Activated CD4-positive, alpha-beta memory T cell treated with anti-CD3 and anti-CD28 coated beads for 36 hours (primary cell): ENCODE measurements around the gene UBA52. TPM values are rescaled to one million over a fixed set of nuclear protein-coding genes. Genes with fewer than 3 reads are reported as not detected.
"Not testable (repeated sequence)": the region's sequence is repeated elsewhere in the genome, so short reads cannot be mapped to it uniquely, and the experiment has no call there.

Experiments
- CTCF ChIA-PET: fragments of 350-600 bp; sonication (Branson Sonifier 250); formaldehyde crosslinking; loops from one replicate; lab custom pipeline; 2021; ENCODE audit warnings: antibody characterized with exemption, inconsistent platforms; lab: Charles Lee
- POLR2A ChIA-PET: fragments of 350-600 bp; sonication (Branson Sonifier 250); formaldehyde crosslinking; loops from one replicate; lab custom pipeline; 2021; ENCODE audit warnings: antibody characterized with exemption; lab: Charles Lee
- DNase-seq: peaks from one replicate; pipeline ENCODE4 v3.0.0-alpha.2; 2020
- H3K27ac Mint-ChIP-seq: one replicate; pipeline ENCODE4 v1.8.0; 2021; ENCODE audit warnings: mixed read lengths
- H3K27me3 Mint-ChIP-seq: one replicate; pipeline ENCODE4 v1.8.0; 2021; ENCODE audit warnings: mixed read lengths
- H3K36me3 Mint-ChIP-seq: one replicate; pipeline ENCODE4 v1.8.0; 2021; ENCODE audit warnings: mixed read lengths
- H3K4me1 Mint-ChIP-seq: one replicate; pipeline ENCODE4 v1.8.0; 2021; ENCODE audit warnings: low read depth, mixed read lengths
- H3K4me3 Mint-ChIP-seq: one replicate; pipeline ENCODE4 v1.8.0; 2021; ENCODE audit warnings: mild to moderate bottlenecking, mixed read lengths
- H3K9me3 Mint-ChIP-seq: one replicate; pipeline ENCODE4 v1.8.0; 2021; ENCODE audit warnings: mixed read lengths
- intact Hi-C: fragments of 100-400 bp; cut with micrococcal nuclease; formaldehyde crosslinking; loops from one replicate; pipeline ENCODE4 v1.15.1; 2023
- total RNA-seq, 2 experiments: library from RNA; stranded (reverse); gene quantifications; one replicate each; pipeline ENCODE4 v1.2.3, GENCODE V29; 2021

The UBA52 gene
- total RNA-seq, 2 experiments from 2014 or later, result 1,569 to 1,601 TPM

DNA sequence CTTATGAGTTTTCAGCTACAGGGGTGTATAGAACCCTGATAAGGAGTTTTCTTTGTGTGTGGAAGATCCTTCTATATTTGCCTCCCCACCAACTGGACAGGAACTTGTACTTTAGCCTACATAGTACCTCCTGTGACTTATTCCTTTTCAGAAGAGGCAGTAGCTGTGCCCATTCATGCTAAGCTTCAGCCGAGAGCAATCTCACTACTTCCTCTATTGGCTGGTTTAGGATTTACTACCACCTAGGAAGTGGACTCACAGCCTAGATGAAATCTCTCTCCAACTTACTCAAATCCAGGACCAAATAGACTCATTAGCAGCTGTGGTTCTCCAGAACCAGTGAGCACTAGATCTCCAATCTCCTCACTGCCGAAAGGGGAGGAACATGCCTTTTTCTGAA lies 14.6 kb downstream of the UBA52 start:
- ChIA-PET CTCF (interaction anchor here (0.8 to 1.5 kb wide), 4 partner anchors 8 to 261 kb away, joined by 3 to 5 read pairs (median 4); no protein-coding TSS in a partner anchor), POLR2A (interaction anchor here (1.0 kb wide), 1 partner anchor 15 kb away, joined by 4 read pairs; the partner anchor contains the start of gene UBA52)
- Mint-ChIP-seq H3K9me3 (no peaks in the 10 kb centered on the region), H3K36me3 (peaks cover 5% of the 10 kb centered on the region), H3K4me1 (peaks cover 29% of the 10 kb centered on the region), H3K27me3 (no peaks in the 10 kb centered on the region), H3K4me3 (no peak overlapping the region), H3K27ac (no peak overlapping the region)
- no peak for DNase-seq
- intact Hi-C loops, result loop anchor here (5.0 kb wide), 2 partner anchors 44 to 246 kb away; partner anchors contain the start of genes FKBP8 and UPF1

DNA sequence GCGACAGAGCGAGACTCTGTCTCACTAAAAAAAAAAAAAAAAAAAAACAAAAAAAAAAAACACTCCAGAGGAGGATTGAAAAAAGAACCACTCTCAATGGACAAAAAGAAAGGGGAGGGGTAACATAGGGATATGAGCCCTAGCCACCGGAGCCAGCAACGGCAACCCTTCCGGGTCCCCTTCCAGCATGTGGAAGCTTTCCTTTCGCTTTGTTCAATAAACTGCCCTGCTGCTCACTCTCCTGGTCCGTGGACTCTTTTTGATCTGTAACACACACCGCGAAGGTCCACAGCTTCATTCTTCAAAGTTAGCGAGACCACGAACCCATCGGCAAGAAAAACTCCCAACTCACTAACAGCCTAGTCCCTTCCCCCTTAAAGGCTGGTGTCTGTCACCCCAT lies 15.9 kb downstream of the UBA52 start:
- H3K4me3 Mint-ChIP-seq, result peak overlapping the region; percentile 82
- peaks cover 5% of the 10 kb centered on the region for H3K36me3 Mint-ChIP-seq
- no peaks in the 10 kb centered on the region for H3K9me3 Mint-ChIP-seq
- no peak overlapping the region for H3K27ac Mint-ChIP-seq
- intact Hi-C loops, result loop anchor here (5.0 kb wide), 2 partner anchors 45 to 245 kb away; partner anchors contain the start of genes FKBP8 and UPF1
- peaks cover 29% of the 10 kb centered on the region for H3K4me1 Mint-ChIP-seq
- no peaks in the 10 kb centered on the region for H3K27me3 Mint-ChIP-seq
- ChIA-PET CTCF (interaction anchor here (0.9 to 3.3 kb wide), 12 partner anchors 9 to 332 kb away, joined by 3 to 46 read pairs (median 5); partner anchors contain the start of genes COPE, DDX49, ELL and UBA52), POLR2A (interaction anchor here (0.6 to 2.8 kb wide), 6 partner anchors 9 to 262 kb away, joined by 4 to 28 read pairs (median 12); partner anchors contain the start of genes ELL, KXD1 and UBA52)
- DNase-seq, result no peak

DNA sequence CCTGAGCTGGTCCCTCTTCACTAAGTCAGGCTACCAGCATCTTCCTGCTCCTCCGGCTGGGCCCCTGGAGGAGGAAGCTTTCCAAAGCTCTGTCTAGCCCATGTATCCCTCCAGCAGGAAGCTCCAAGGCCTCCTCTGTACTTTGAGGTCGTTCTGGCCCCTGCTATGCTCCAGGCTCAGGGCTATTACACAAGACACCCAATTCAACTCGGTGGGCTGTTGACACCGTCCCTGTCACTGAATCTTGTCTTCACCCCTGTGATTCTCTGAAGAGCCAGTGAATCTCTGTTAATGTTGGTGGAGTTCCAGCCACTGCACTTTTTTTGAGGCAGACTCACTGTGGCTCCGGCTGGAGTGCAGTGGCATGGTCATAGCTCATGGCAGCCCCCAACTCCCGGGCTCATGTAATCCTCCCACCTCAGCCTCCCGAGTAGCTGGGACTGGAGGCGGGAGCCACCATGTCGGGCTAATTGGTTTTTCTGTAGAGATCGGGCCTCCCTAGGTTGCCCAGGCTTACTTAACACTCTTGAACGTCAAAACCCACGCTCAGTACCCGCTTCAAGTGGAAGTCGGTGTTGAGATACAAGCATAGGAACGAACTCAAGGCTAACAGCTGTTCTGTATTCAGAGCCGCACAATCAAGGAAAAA lies 16.4 kb downstream of the UBA52 start:
- POLR2A ChIA-PET, result interaction anchor here (0.6 to 2.8 kb wide), 10 partner anchors 10 to 261 kb away, joined by 3 to 28 read pairs (median 5); partner anchors contain the start of genes ELL, FKBP8, KXD1 and UBA52
- H3K9me3 Mint-ChIP-seq, result no peaks in the 10 kb centered on the region
- peak overlapping the region; percentile 82 for H3K4me3 Mint-ChIP-seq
- peaks cover 29% of the 10 kb centered on the region for H3K4me1 Mint-ChIP-seq
- no peaks in the 10 kb centered on the region for H3K27me3 Mint-ChIP-seq
- intact Hi-C loops, result loop anchor here (2.0 to 5.0 kb wide), 4 partner anchors 17 to 259 kb away; partner anchors contain the start of genes FKBP8, UBA52 and UPF1
- no peak for DNase-seq
- peaks cover 5% of the 10 kb centered on the region for H3K36me3 Mint-ChIP-seq
- CTCF ChIA-PET, result interaction anchor here (0.6 to 3.3 kb wide), 19 partner anchors 9 to 331 kb away, joined by 3 to 46 read pairs (median 5); partner anchors contain the start of genes COPE, DDX49, ELL and UBA52
- H3K27ac Mint-ChIP-seq, result peak overlapping the region; percentile 75

DNA sequence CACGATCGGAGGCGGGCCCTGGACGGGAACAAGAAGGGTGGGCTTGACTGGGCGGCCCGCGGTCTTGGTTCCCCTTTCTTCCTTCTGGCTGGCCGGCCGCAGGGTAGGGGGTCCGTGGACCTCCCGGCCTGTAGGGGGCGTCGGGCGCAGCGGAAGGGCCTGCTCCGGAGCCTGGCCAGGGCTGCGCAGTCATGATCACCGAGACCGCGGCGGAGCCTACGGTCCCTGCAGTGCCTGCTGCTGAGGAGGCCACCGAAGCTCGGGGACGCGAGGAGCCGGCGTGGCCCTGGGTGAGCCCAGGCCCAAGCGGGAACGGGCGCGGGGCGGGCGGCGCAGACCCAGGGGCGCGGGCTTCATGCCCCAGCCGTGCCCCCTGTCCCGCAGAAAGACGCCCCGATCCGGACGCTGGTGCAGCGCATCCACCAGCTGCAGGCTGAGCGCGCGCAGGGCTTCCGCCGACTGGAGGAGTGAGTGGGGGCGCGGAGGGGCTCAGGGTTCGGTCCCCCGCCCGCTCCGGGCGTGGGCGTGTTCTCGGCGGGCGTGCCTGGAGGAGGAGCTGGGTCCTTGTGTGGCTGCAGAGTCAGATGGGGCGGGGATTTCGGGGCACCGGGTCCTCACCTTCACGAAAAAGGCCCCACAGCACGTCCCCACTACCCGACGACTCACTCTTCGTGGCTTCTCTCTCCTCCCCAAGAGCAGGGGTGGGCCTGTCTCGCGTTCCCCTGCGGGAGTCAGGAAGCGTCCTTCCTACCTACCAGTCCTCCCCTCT lies 17.1 kb downstream of the UBA52 start, which contains the start of gene REX1BD:
TSS of gene REX1BD (plus strand) at position 188 of the 769 bp plus-strand sequence. CDS start at position 192, 4 bp downstream.
- peaks cover 5% of the 10 kb centered on the region for H3K36me3 Mint-ChIP-seq
- ChIA-PET POLR2A (interaction anchor here (0.6 to 2.8 kb wide), 12 partner anchors 9 to 331 kb away, joined by 3 to 28 read pairs (median 5); partner anchors contain the start of genes COPE, DDX49, ELL and FKBP8), CTCF (interaction anchor here (0.6 to 3.3 kb wide), 34 partner anchors 8 to 330 kb away, joined by 3 to 46 read pairs (median 4); partner anchors contain the start of genes COPE, DDX49, ELL and FKBP8)
- peak within 1 kb of the TSS; percentile 81 for H3K27ac Mint-ChIP-seq
- intact Hi-C loops, result loop anchor here (1.0 to 5.0 kb wide), 5 partner anchors 18 to 258 kb away; partner anchors contain the start of genes ELL, FKBP8, UBA52 and UPF1
- peak; percentile 88 for DNase-seq
- H3K4me3 Mint-ChIP-seq, result peak within 1 kb of the TSS; percentile 82
- no peaks in the 10 kb centered on the region for H3K27me3 Mint-ChIP-seq
- peaks cover 34% of the 10 kb centered on the region for H3K4me1 Mint-ChIP-seq
- H3K9me3 Mint-ChIP-seq, result no peaks in the 10 kb centered on the region

DNA sequence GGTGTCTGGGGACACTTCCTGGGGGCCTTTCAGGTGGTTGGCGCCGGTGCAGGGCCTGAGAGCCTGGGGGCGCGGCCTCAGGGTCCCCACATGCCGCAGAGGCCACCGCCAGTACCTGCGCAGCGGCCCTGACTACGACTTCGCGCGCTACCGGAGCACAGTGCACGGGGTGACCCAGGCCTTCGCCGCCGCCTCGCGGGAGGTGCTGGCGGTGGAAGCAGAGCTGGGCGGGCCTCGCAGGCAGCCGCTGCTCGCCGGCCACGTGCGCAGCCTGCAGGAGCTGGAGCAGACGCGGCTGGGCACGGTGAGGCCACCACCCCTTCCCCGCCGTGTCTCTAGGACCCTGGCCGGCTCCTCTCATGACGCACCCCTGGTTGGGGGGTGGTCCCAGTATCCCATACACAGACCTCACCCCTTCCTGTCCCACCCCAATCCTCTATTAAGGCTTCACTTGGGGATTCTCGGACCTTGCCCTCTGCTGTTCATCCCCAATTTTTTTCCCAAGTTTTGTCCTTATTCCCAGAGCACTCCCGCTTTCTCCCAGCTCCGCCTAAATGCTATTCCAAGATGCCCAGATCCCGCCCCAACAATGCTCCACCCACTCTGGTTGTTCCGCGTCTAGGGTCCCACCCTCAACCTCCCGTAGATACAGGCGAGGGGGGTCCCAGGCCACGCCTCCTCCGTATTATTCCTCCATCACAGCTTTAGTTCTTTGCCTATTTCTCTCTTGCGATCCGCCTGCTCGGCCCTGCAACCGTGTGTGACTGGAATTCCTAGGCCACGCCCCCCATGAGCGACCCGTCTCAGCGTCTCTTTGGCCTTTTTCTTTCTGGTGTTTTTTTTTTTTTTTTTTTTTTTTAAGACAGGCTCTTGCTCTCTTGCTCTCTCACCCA lies 18.0 kb downstream of the UBA52 start:
- Mint-ChIP-seq H3K4me1 (peaks cover 36% of the 10 kb centered on the region), H3K4me3 (peak overlapping the region; percentile 82), H3K9me3 (no peaks in the 10 kb centered on the region), H3K27me3 (no peaks in the 10 kb centered on the region), H3K36me3 (peaks cover 5% of the 10 kb centered on the region), H3K27ac (peak overlapping the region; percentile 81)
- peak; percentile 84 for DNase-seq
- CTCF ChIA-PET, result interaction anchor here (0.6 to 3.3 kb wide), 27 partner anchors 9 to 330 kb away, joined by 3 to 46 read pairs (median 5); partner anchors contain the start of genes COPE, DDX49, ELL and FKBP8
- intact Hi-C loops, result loop anchor here (1.0 to 5.0 kb wide), 8 partner anchors 19 to 328 kb away; partner anchors contain the start of genes COPE, DDX49, ELL and FKBP8
- POLR2A ChIA-PET, result interaction anchor here (0.6 to 2.8 kb wide), 12 partner anchors 9 to 869 kb away, joined by 3 to 28 read pairs (median 5); partner anchors contain the start of genes COPE, DDX49, ELL and FKBP8

DNA sequence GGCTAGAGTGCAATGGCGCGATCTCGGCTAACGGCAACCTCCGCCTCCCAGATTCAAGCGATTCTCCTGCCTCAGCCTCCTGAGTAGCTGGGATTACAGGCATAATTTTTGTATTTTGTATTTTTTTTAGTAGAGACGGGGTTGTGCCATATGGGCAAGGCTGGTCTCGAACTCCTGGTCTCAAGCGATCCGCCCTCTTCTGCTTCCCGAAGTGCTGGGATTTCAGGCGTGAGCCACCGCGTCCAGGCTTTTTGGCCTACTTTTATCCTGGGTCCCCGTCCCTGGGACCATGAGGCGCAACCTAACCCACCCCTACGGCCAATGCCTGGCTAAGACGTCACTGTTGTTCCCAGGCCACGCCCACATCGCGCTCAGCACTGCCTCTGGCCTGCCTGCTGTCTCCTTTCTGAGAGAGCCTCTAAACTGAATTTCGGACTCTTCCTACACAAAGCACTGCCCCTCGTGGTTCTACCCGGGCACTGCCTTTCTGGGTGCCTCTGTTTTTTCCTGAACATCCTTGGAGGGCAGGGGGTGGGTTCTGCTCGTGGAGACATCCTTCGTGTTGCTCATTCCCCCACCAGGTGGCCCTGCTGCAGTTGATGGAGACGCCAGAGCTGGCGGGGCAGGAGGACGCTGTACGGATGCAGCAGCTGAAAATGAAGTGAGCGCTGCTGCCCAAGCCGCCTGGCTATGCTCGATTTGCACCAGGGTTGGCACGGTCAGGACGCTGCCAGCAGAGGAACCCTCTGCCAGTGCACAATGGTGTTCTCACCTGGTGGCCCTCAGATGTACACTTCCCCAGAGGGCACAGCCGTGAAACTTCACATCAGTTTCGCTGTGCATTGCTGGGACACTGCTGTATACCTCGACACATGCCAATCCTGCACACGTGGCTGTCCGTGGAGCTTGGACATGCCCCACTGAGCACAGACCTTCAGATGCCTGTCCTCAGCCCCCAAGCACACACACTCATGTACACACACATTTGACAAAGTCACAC lies 18.9 kb downstream of the UBA52 start:
- Mint-ChIP-seq H3K4me1 (peaks cover 34% of the 10 kb centered on the region), H3K9me3 (no peaks in the 10 kb centered on the region), H3K36me3 (peaks cover 5% of the 10 kb centered on the region), H3K27me3 (no peaks in the 10 kb centered on the region), H3K27ac (peak overlapping the region; percentile 81), H3K4me3 (peak overlapping the region; percentile 82)
- ChIA-PET POLR2A (interaction anchor here (1.3 to 2.8 kb wide), 2 partner anchors 33 to 243 kb away, joined by 3 to 17 read pairs; partner anchors contain the start of gene KXD1), CTCF (interaction anchor here (1.1 to 3.3 kb wide), 6 partner anchors 18 to 257 kb away, joined by 3 to 46 read pairs (median 4); partner anchors contain the start of genes ELL, FKBP8, TMEM59L and UBA52)
- DNase-seq, result no peak
- intact Hi-C loops, result loop anchor here (5.0 kb wide), 3 partner anchors 47 to 327 kb away; partner anchors contain the start of genes COPE, DDX49 and KLHL26

DNA sequence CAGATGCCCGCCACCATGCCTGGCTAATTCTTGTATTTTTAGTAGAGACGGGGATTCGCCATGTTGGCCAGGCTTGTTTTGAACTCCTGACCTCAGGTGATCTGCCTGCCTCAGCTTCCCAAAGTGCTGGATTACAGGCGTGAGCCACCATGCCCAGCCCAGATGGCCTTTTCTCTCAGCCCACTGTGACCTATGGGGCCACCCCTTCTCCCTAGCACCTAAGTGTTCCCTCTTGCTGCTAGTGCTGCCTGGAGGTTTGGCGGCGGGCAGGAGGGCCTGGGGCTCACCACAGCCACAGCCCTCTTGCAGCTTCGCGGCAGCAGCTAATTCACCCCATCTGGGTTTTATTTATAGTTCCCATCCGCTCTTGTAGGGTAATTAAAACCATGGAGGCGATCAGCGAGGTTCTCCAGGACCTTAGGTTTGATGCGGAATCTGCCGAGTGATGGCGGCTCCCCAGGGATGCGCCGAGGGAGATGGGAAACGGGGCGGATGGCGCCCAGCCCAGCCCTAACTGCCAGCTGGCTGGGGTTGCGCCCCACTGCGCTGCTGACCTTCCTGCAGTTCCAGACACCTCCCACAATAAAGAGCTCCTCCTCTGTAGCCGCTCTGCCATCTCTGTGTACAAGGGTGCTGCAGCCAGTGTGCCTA lies 20.2 kb downstream of the UBA52 start:
- no peak overlapping the region for H3K4me3 Mint-ChIP-seq
- no peaks in the 10 kb centered on the region for H3K9me3 Mint-ChIP-seq
- POLR2A ChIA-PET, result no interaction called here
- H3K27me3 Mint-ChIP-seq, result no peaks in the 10 kb centered on the region
- peaks cover 30% of the 10 kb centered on the region for H3K4me1 Mint-ChIP-seq
- no peak for DNase-seq
- intact Hi-C loops, result loop anchor here (5.0 kb wide), 3 partner anchors 45 to 325 kb away; partner anchors contain the start of genes COPE, DDX49 and KLHL26
- peaks cover 5% of the 10 kb centered on the region for H3K36me3 Mint-ChIP-seq
- CTCF ChIA-PET, result interaction anchor here (0.5 to 3.3 kb wide), 5 partner anchors 70 to 255 kb away, joined by 3 to 9 read pairs (median 3); partner anchors contain the start of gene ELL
- no peak overlapping the region for H3K27ac Mint-ChIP-seq

DNA sequence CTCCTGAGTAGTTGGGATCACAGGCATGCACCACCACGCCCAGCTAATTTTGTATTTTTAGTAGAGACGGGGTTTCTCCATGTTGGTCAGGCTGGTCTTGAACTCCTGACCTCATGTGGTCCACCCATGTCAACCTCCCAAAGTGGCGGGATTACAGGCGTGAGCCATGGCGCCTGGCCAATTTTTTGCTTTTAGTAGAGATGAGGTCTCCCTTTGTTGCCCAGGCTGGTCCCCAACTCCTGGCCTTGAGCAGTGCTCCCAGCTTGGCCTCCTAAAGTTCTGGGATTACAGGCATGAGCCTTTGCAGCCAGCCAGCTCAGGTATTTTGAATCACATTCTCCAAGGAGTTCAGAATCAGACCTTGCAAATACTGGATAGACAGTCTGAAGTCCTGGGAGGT lies 21.1 kb downstream of the UBA52 start:
- POLR2A ChIA-PET, H3K27me3 Mint-ChIP-seq, H3K4me3 Mint-ChIP-seq, H3K36me3 Mint-ChIP-seq, DNase-seq, H3K9me3 Mint-ChIP-seq, H3K27ac Mint-ChIP-seq: not testable (repeated sequence)
- CTCF ChIA-PET, result interaction anchor here (1.4 to 3.3 kb wide), 7 partner anchors 20 to 326 kb away, joined by 3 to 19 read pairs (median 5); partner anchors contain the start of genes COPE, TMEM59L and UBA52
- H3K4me1 Mint-ChIP-seq, result peaks cover 28% of the 10 kb centered on the region
- intact Hi-C loops, result loop anchor here (5.0 kb wide), 3 partner anchors 45 to 325 kb away; partner anchors contain the start of genes COPE, DDX49 and KLHL26
